Sigmoid colon (tissue), 7 donors: ENCODE measurements around the gene SLC9A1. TPM values are rescaled to one million over a fixed set of nuclear protein-coding genes. Genes with fewer than 3 reads are reported as not detected.

Experiments
- DNase-seq: peaks from one replicate; pipeline ENCODE4 v3.0.0-alpha.2; 2019
- H3K27ac ChIP-seq, 4 donors: fragments of 200-600 bp; sonication (generic); one replicate each; pipeline ENCODE4 v1.5.1; 2016 to 2019; ENCODE audit warnings: mild to moderate bottlenecking in 1 of 4
- H3K27me3 ChIP-seq, 3 donors: fragments of 200-600 bp; sonication (generic); one replicate each; pipeline ENCODE4 v1.5.1; 2019; ENCODE audit warnings: mild to moderate bottlenecking in 1 of 3
- H3K36me3 ChIP-seq, 4 donors: fragments of 200-600 bp; sonication (generic); one replicate each; pipeline ENCODE4 v1.5.1; 2016 to 2019
- H3K4me1 ChIP-seq, 4 donors: fragments of 200-600 bp; sonication (generic); one replicate each; pipeline ENCODE4 v1.5.1; 2017 to 2019
- H3K4me3 ChIP-seq, 4 donors: fragments of 200-600 bp; sonication (generic); one replicate each; pipeline ENCODE4 v1.5.1; 2017 to 2019; ENCODE audit warnings: mild to moderate bottlenecking in 2 of 4, moderate library complexity in 1 of 4
- H3K9me3 ChIP-seq, 4 donors: fragments of 200-600 bp in 3 of 4; sonication (generic) in 3 of 4; one replicate each; pipeline versions ENCODE4 v1.5.1 to v1.6.1; 2013 to 2019
- CTCF ChIP-seq, 4 experiments: fragments of 450-650 bp in 3 of 4; fragments of 200-600 bp in 1 of 4; IDR thresholded peaks; one replicate each; pipeline ENCODE4 v1.5.1; 2016 to 2019; ENCODE audit warnings: antibody characterized with exemption in 4 of 4, mild to moderate bottlenecking in 3 of 4, moderate library complexity in 2 of 4
- EP300 ChIP-seq, 4 donors: sonication (generic); formaldehyde crosslinking; IDR thresholded peaks; one replicate each; pipeline ENCODE4 v1.6.1; 2017; ENCODE audit warnings: antibody characterized with exemption in 4 of 4
- POLR2A ChIP-seq, 2 donors: fragments of 450-650 bp; IDR thresholded peaks; one replicate each; pipeline ENCODE4 v1.6.1; 2016; ENCODE audit warnings: antibody characterized with exemption in 2 of 2, mild to moderate bottlenecking in 2 of 2, moderate library complexity in 2 of 2
- POLR2AphosphoS5 ChIP-seq, 4 donors: sonication (generic); formaldehyde crosslinking; IDR thresholded peaks; one replicate each; pipeline ENCODE4 v1.6.1; 2017; ENCODE audit warnings: antibody characterized with exemption in 4 of 4
- WGBS, 2 donors: extraction: QIAGEN DNeasy Blood & Tissue Kit; methylation state at CpG; one replicate each; pipeline ENCODE4 v1.1.7; 2013; 5-methylcytosine and 5-hydroxymethylcytosine counted together
- intact Hi-C: fragments of 100-400 bp; cut with DNase I; formaldehyde crosslinking; loops from one replicate; pipeline ENCODE4 v1.15.1; 2023
- polyA plus RNA-seq, 3 donors: library from polyadenylated mRNA; stranded (reverse); fragments of 200-250 nt; gene quantifications; one replicate each; pipeline ENCODE4 v1.2.3, GENCODE V29; 2013
- total RNA-seq, 4 donors: library from RNA; depleted of rRNA; stranded (reverse); fragments of >200 nt; gene quantifications; one replicate each; pipeline ENCODE4 v1.1.0, GENCODE V29; 2016
- donor health status: healthy with polysubstance abuse.
- donor health status: Bipolar disorder and iron deficiency.
- donor health status: healthy.

Gene SLC9A1
- total and polyA plus RNA-seq, 7 donors: 6.0 to 64.4 (median 12.8) TPM

GRCh38 chr1:27145934-27146354 lies 9.0 kb downstream of the SLC9A1 start:
- TF ChIP-seq POLR2A (IDR thresholded peaks at IDR 0.05) (no peak), POLR2AphosphoS5 (IDR thresholded peaks at IDR 0.05) (peak in 3 of 4 donors; percentile 15 to 29 (median 18))
- peaks cover 0 to 94% (median 74%) of the 10 kb centered on the region in 4 donors for H3K4me1 ChIP-seq
- H3K36me3 ChIP-seq: no peaks in the 10 kb centered on the region
- intact Hi-C loops: no loop called here
- H3K9me3 ChIP-seq: no peaks in the 10 kb centered on the region
- peak; percentile 79 for DNase-seq
- H3K27ac ChIP-seq: peak overlapping the region; percentile 67 to 89 (median 84)
- H3K4me3 ChIP-seq: no peak overlapping the region
- 86 to 90% methylated on average over 7 of the region's 7 CpGs for WGBS, 2 donors
- H3K27me3 ChIP-seq: no peaks in the 10 kb centered on the region

- Histone ChIP-seq H3K4me3 (no peak overlapping the region), H3K27me3 (no peaks in the 10 kb centered on the region), H3K4me1 (peaks cover 0 to 94% (median 68%) of the 10 kb centered on the region in 4 donors), H3K9me3 (no peaks in the 10 kb centered on the region), H3K36me3 (no peaks in the 10 kb centered on the region), H3K27ac (peak overlapping the region; percentile 67 to 89 (median 84))
- peak; percentile 88 for DNase-seq
- TF ChIP-seq EP300 (IDR thresholded peaks at IDR 0.05): peak in 1 of 4 donors; percentile 8
- TF ChIP-seq POLR2AphosphoS5 (IDR thresholded peaks at IDR 0.05): peak in 3 of 4 donors; percentile 55 to 68 (median 64)
- no peak for TF ChIP-seq POLR2A (IDR thresholded peaks at IDR 0.05)
- intact Hi-C loops: no loop called here
- WGBS, 2 donors: 78 to 85% methylated on average over 5 of the region's 5 CpGs
Observed at GRCh38 chr1:27144920-27145661, 9.8 kb downstream of the SLC9A1 start.

GRCh38 chr1:27144049-27144748 lies 10.7 kb downstream of the SLC9A1 start:
- 20 to 73% methylated on average over 9 of the region's 9 CpGs for WGBS, 2 donors
- Histone ChIP-seq H3K4me1 (peaks cover 0 to 94% (median 62%) of the 10 kb centered on the region in 4 donors), H3K9me3 (no peaks in the 10 kb centered on the region), H3K36me3 (no peaks in the 10 kb centered on the region), H3K27me3 (no peaks in the 10 kb centered on the region), H3K27ac (peak overlapping the region; percentile 67 to 89 (median 84)), H3K4me3 (no peak overlapping the region)
- no peak for TF ChIP-seq POLR2A (IDR thresholded peaks at IDR 0.05)
- no peak for TF ChIP-seq CTCF (IDR thresholded peaks at IDR 0.05)
- no peak for TF ChIP-seq POLR2AphosphoS5 (IDR thresholded peaks at IDR 0.05)
- no peak for TF ChIP-seq EP300 (IDR thresholded peaks at IDR 0.05)
- DNase-seq: no peak
- intact Hi-C loops: no loop called here

GRCh38 chr1:27143401-27143800 lies 11.5 kb downstream of the SLC9A1 start:
- DNase-seq: no peak
- Histone ChIP-seq H3K27me3 (no peaks in the 10 kb centered on the region), H3K9me3 (no peaks in the 10 kb centered on the region), H3K4me3 (no peak overlapping the region), H3K27ac (peak overlapping the region in 3 of 4 donors; percentile 82 to 89 (median 85)), H3K4me1 (peaks cover 0 to 94% (median 64%) of the 10 kb centered on the region in 4 donors), H3K36me3 (no peaks in the 10 kb centered on the region)
- WGBS, 2 donors: 80 to 82% methylated on average over 6 of the region's 6 CpGs
- intact Hi-C loops: no loop called here
- TF ChIP-seq EP300 (IDR thresholded peaks at IDR 0.05): no peak
- no peak for TF ChIP-seq CTCF (IDR thresholded peaks at IDR 0.05)
- TF ChIP-seq POLR2A (IDR thresholded peaks at IDR 0.05): no peak
- TF ChIP-seq POLR2AphosphoS5 (IDR thresholded peaks at IDR 0.05): no peak

GRCh38 chr1:27142464-27142863 lies 12.5 kb downstream of the SLC9A1 start:
- H3K9me3 ChIP-seq: no peaks in the 10 kb centered on the region
- TF ChIP-seq CTCF (IDR thresholded peaks at IDR 0.05): no peak
- TF ChIP-seq POLR2AphosphoS5 (IDR thresholded peaks at IDR 0.05): no peak
- TF ChIP-seq POLR2A (IDR thresholded peaks at IDR 0.05): no peak
- no peak for TF ChIP-seq EP300 (IDR thresholded peaks at IDR 0.05)
- no peak for DNase-seq
- peak overlapping the region in 3 of 4 donors; percentile 16 to 89 (median 85) for H3K27ac ChIP-seq
- no peak overlapping the region for H3K4me3 ChIP-seq
- WGBS, 2 donors: 80 to 92% methylated on average over 3 of the region's 3 CpGs
- no peaks in the 10 kb centered on the region for H3K36me3 ChIP-seq
- intact Hi-C loops: no loop called here
- H3K27me3 ChIP-seq: no peaks in the 10 kb centered on the region
- peaks cover 0 to 94% (median 71%) of the 10 kb centered on the region in 4 donors for H3K4me1 ChIP-seq
